GM10266 (cell line): ENCODE results near the gene MAGI2.
"Not testable (repeated sequence)": the region's sequence is repeated elsewhere in the genome, so short reads cannot be mapped to it uniquely, and the experiment has no call there.

Experiments used
- DNase-seq: peaks from one replicate; pipeline ENCODE4 v3.0.0; 2012; ENCODE audit errors: extremely low spot score
- TF ChIP-seq, protein P1 (sequence below): IDR thresholded peaks from 2 replicates; pipeline ENCODE4 v1.5.1; 2012; ENCODE audit warnings: mild to moderate bottlenecking, low read depth; ENCODE audit not compliant: control insufficient read depth, insufficient read depth; ENCODE audit errors: missing control alignments

Gene MAGI2

DNA sequence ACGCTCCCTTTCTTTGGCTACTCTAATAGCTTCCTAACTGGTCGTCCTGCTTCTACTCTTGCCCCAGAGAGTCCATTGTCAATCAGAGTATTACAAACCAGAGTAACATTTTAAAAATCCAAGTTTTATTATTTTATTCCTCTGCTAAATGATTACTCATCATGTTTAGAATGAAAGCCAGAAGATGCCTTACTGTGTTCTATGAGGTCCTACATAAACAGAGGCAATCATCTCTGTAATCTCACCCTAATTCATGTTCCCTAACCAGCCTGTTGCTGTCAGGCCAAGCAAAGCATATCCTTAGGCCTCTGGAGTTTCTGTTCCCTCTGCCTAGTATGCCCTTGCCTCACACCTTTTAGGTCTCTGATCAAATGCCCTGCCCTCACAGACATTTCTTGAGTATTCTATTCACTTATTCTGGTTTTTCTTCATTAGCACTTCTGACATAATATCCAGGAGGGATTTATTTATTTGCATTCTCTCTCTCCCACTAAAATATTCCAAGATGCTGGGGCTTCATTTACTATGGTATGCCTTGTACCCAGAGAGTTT is 1157.3 kb downstream of the MAGI2 start:
- TF ChIP-seq, protein P1, sequence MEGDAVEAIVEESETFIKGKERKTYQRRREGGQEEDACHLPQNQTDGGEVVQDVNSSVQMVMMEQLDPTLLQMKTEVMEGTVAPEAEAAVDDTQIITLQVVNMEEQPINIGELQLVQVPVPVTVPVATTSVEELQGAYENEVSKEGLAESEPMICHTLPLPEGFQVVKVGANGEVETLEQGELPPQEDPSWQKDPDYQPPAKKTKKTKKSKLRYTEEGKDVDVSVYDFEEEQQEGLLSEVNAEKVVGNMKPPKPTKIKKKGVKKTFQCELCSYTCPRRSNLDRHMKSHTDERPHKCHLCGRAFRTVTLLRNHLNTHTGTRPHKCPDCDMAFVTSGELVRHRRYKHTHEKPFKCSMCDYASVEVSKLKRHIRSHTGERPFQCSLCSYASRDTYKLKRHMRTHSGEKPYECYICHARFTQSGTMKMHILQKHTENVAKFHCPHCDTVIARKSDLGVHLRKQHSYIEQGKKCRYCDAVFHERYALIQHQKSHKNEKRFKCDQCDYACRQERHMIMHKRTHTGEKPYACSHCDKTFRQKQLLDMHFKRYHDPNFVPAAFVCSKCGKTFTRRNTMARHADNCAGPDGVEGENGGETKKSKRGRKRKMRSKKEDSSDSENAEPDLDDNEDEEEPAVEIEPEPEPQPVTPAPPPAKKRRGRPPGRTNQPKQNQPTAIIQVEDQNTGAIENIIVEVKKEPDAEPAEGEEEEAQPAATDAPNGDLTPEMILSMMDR: no peak
- no peak for DNase-seq

DNA sequence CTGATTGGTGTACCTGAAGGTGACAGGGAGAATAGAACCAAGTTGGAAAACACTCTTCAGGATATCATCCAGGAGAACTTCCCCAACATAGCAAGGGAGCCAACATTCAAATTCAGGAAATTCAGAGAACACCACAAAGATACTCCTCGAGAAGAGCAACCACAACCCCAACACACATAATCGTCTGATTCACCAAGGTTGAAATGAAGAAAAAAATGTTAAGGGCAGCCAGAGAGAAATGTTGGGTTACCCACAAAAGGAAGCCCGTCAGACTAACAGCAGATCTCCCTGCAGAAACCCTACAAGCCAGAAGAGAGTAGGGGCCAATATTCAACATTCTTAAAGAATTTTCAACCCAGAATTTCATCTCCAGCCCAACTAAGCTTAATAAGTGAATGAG is 1164.0 kb downstream of the MAGI2 start:
- DNase-seq: not testable (repeated sequence)

DNA sequence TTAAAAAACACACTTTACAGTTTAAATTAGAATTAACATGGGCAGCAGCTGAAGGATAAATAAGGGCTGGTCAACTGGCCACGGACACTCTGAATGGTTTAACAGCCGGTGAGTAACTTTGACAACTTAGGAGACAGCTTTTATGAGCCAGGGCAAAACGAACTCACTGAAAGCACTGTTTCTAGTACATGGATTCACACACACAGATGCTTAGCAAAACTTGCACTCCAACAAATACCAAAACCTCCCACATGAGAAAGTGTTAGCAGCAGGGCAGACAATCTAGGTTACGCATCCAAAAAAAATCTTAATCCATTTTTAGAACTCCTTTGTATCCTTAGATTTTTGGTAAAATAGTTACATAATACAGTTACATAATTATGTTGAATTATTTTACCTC is 1168.5 kb downstream of the MAGI2 start:
- DNase-seq: no peak
- TF ChIP-seq, protein P1: no peak

DNA sequence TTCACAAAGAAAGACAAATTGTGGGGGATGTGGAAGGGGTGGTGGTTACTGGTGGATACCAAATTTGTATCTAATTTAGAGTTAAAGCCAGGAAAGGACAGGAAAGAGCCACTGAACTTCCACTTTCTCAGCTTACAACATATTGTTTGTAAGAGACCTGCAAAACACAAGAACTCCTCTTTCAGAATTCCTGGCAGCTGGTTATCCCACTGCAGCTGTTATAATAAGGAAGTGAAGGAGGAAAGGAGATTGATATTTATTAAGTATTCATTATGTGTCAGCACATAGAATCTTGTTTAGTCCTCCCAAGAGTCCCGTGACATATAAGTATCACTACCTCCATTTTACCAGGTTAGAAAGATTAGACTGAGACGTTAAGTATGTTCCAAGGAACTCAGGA is 1173.2 kb downstream of the MAGI2 start:
- no peak for DNase-seq
- TF ChIP-seq, protein P1: no peak

DNA sequence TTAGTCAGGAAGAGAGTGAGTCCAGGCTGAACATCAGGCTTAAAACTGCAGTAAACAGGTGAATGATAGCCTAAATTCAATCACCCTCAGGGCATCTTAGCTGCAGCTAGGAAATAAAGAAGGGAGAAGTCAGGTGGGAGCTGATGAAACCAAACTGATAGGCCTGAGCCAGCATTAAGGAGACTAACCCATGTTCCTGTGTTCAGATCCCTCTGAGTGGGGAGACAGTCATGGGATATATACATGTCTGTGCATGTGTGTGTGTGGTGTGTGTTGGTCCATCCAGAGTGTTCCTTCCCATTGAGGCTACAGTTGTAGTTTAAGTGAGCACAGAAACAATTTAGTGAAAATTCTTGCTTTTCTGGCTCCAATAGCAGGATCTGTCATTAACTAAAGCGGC is 1174.0 kb downstream of the MAGI2 start:
- TF ChIP-seq, protein P1: no peak
- DNase-seq: no peak

DNA sequence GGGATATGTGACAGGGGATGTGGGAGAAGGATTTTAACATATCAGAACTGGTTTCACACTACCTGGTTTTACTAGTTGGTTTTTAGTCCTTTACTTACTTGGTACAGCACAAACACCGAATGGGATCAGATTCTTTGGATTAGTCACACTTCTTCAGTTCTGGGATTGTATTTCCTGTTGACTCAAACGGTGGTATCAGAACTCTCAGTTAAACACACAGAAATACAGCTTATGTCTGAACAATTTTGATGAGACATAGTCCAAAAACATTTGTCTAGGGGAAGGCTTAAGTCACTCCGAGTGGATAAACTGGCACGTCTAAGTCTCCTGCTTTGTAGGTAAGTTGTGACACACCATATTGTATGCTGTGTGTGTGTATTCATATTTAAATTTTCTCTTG is 1174.4 kb downstream of the MAGI2 start:
- DNase-seq: no peak
- TF ChIP-seq, protein P1: no peak

DNA sequence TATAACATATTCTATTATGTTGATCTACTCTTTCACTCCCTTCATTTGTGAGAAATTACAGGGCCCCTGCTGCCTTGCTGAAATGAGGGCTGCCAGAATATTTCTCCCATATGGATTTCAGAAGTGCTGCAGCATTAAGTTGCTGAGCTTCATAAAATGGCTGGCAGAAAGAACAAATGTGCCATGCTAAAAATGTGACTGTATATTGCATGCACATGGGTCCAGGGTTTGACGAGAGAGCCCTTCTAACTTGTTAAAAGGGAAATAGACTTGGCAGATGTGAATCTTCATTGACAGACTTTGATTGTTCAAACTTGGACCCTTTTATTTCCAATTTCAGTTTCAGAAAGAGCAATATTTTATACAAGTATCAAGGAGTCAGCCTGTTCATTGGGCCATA is 1186.3 kb downstream of the MAGI2 start:
- TF ChIP-seq, protein P1: no peak

DNA sequence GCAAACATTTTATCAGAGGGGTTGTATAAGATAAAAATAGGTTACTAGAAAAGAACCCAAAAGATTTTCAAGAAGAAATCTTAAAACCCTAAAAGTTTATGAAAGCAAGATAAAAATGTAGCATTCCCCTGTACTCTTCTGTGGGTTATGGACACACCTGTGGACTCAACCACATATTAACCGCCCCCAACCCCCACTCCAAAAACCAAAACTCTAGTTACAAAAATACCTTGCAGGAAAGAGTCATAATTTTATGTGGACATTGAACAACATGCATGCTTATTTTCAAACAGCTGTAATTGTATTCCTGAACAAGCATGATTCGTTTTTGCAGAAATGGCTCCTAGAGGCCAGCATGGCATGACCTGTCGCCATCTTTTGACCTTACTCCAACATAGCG is 1188.0 kb downstream of the MAGI2 start:
- TF ChIP-seq, protein P1: no peak
- no peak for DNase-seq

More for the DNA sequence above, 1186.3 kb downstream of the MAGI2 start:
- no peak for DNase-seq
